Suprapubic skin (tissue), 4 donors: ENCODE measurements around the gene SSR3. TPM values are rescaled to one million over a fixed set of nuclear protein-coding genes. Genes with fewer than 3 reads are reported as not detected.
A peak's percentile ranks its signal among the peaks of the same experiment; 100 is the strongest.

Source experiments
- DNase-seq, 2 donors: peaks; one replicate each; pipeline ENCODE4 v3.0.0-alpha.2; 2019; ENCODE audit warnings: low spot score in 2 of 2
- H3K27ac ChIP-seq: fragments of 200-600 bp; sonication (generic); one replicate; pipeline ENCODE4 v1.5.1; 2019
- H3K27me3 ChIP-seq: fragments of 200-600 bp; sonication (generic); one replicate; pipeline ENCODE4 v1.5.1; 2019
- H3K36me3 ChIP-seq: fragments of 200-600 bp; sonication (generic); one replicate; pipeline ENCODE4 v1.5.1; 2019
- H3K4me1 ChIP-seq: fragments of 200-600 bp; sonication (generic); one replicate; pipeline ENCODE4 v1.5.1; 2019
- H3K4me3 ChIP-seq: fragments of 200-600 bp; sonication (generic); one replicate; pipeline ENCODE4 v1.5.1; 2019; ENCODE audit warnings: mild to moderate bottlenecking
- H3K9me3 ChIP-seq: fragments of 200-600 bp; sonication (generic); one replicate; pipeline ENCODE4 v1.5.1; 2019
- CTCF ChIP-seq, 2 donors: fragments of 200-600 bp in 1 of 2; fragments of 450-650 bp in 1 of 2; sonication (generic) in 1 of 2; IDR thresholded peaks; one replicate each; pipeline ENCODE4 v1.5.1; 2016 to 2019; ENCODE audit warnings: antibody characterized with exemption in 2 of 2, mild to moderate bottlenecking in 1 of 2, moderate library complexity in 1 of 2
- EP300 ChIP-seq: sonication (generic); formaldehyde crosslinking; IDR thresholded peaks from one replicate; pipeline ENCODE4 v1.6.1; 2017; ENCODE audit warnings: antibody characterized with exemption
- POLR2A ChIP-seq, 2 donors: fragments of 450-650 bp; IDR thresholded peaks; one replicate each; pipeline ENCODE4 v1.6.1; 2017; ENCODE audit warnings: antibody characterized with exemption in 2 of 2, mild to moderate bottlenecking in 2 of 2, moderate library complexity in 2 of 2
- POLR2AphosphoS5 ChIP-seq, 3 donors: sonication (generic); formaldehyde crosslinking; IDR thresholded peaks; one replicate each; pipeline ENCODE4 v1.6.1; 2017; ENCODE audit warnings: antibody characterized with exemption in 3 of 3
- WGBS: methylation state at CpG from one replicate; pipeline ENCODE4 v1.1.5; 2018; 5-methylcytosine and 5-hydroxymethylcytosine counted together
- total RNA-seq, 4 donors: library from RNA; depleted of rRNA; stranded (reverse); fragments of >200 nt; gene quantifications; one replicate each; pipeline ENCODE4 v1.1.0, GENCODE V29; 2016

The SSR3 gene
- total RNA-seq, 4 donors from 2014 or later, result 56.4 to 72.9 (median 62.4) TPM

GRCh38 chr3:156587760-156588069, 32.8 kb upstream of the SSR3 start:
- TF ChIP-seq CTCF (IDR thresholded peaks at IDR 0.05), result no peak
- TF ChIP-seq POLR2A (IDR thresholded peaks at IDR 0.05), result no peak
- TF ChIP-seq EP300, result no peak
- no peak for TF ChIP-seq POLR2AphosphoS5 (IDR thresholded peaks at IDR 0.05)
- no peaks in the 10 kb centered on the region for H3K27me3 ChIP-seq
- no peak overlapping the region for H3K4me3 ChIP-seq
- WGBS, result 44% methylated on average over 1 of the region's 1 CpG
- no peaks in the 10 kb centered on the region for H3K9me3 ChIP-seq
- no peaks in the 10 kb centered on the region for H3K36me3 ChIP-seq
- peaks cover 7% of the 10 kb centered on the region for H3K4me1 ChIP-seq
- peak overlapping the region; percentile 38 for H3K27ac ChIP-seq
- no peak for DNase-seq

DNA sequence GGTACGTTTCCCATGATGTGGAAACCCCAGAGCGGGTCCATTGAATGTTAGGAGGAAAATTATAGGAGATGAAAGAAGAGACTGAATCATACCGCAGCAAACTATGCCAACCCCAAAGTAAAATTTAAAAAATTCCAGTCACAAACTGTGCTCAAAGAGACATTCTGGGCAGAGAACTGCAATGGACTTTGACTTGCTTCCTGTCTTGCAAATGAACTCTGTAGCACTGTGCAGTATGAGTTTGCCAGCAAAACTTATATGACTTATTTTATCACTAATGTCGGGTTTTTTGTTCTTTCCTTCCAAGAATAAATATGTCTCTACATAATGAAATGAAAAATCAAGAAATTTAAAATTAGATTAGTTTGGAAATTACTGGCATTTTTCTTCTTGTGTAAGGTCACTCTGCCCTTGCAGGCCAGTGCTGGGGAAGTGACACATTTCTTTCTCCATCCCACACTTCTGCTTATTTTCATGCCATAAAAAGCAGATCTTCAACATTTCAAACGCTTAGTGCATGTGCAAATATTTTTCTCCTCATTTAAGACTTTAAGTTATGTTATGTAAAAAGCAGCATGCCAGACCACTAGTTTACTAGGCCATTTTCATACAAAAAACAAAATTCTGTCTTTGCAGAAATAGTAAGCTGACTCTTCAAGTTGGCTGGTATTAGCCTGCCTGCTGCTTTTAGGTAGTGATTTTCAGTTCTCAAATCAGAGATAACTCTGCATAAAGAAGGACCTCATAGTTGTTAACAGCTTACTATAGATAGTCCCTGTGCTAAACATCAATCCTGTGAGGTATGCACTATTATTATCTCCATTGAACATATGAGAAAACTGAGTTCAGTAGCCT, 32.2 kb upstream of the SSR3 start:
- TF ChIP-seq POLR2A (IDR thresholded peaks at IDR 0.05) (no peak), POLR2AphosphoS5 (IDR thresholded peaks at IDR 0.05) (no peak), EP300 (no peak), CTCF (IDR thresholded peaks at IDR 0.05) (no peak)
- WGBS, result 57% methylated on average over 5 of the region's 5 CpGs
- DNase-seq, result no peak
- Histone ChIP-seq H3K4me1 (peaks cover 7% of the 10 kb centered on the region), H3K27me3 (no peaks in the 10 kb centered on the region), H3K9me3 (no peaks in the 10 kb centered on the region), H3K36me3 (no peaks in the 10 kb centered on the region), H3K4me3 (no peak overlapping the region), H3K27ac (peak overlapping the region; percentile 38)

- Histone ChIP-seq H3K4me1 (peaks cover 7% of the 10 kb centered on the region), H3K4me3 (no peak overlapping the region), H3K36me3 (no peaks in the 10 kb centered on the region), H3K9me3 (no peaks in the 10 kb centered on the region), H3K27me3 (no peaks in the 10 kb centered on the region), H3K27ac (no peak overlapping the region)
- DNase-seq, result no peak
- no peak for TF ChIP-seq CTCF (IDR thresholded peaks at IDR 0.05)
- no peak for TF ChIP-seq POLR2A (IDR thresholded peaks at IDR 0.05)
- no peak for TF ChIP-seq EP300
- TF ChIP-seq POLR2AphosphoS5 (IDR thresholded peaks at IDR 0.05), result no peak
These were observed 28.6 kb upstream of the SSR3 start for GRCh38 chr3:156583469-156583868.

DNA sequence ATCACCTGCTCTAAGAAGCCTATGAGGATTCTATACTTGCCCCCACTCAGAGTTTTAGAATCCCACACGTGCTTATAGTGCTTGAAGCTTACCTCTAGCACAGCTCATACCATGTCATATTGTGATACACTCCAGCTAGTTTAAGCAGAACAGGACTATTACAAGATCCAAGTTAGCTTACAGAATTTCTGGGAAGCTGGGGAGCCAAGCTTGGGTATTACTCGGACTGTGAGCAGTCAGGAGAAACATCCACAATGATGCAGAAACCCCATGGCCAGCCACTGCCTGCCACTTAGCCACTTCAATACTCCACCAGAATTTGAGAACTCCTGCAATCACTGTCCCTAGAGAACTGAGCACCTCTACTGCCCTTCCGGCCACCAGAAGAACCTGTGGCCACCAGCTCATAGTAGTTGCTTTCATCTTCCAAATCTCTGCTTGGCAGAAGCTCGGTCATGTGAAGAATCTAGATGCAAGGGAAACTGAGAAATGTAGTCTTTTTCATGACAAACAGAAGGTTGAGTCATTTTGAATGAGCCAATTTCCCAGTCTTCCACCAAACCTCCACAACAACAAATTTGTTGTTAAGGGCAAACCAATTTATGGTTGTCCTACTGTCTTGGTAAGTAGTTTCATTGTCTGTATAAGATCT, 27.7 kb upstream of the SSR3 start:
- Histone ChIP-seq H3K4me3 (no peak overlapping the region), H3K27me3 (no peaks in the 10 kb centered on the region), H3K27ac (no peak overlapping the region), H3K36me3 (no peaks in the 10 kb centered on the region), H3K9me3 (no peaks in the 10 kb centered on the region), H3K4me1 (peaks cover 4% of the 10 kb centered on the region)
- no peak for TF ChIP-seq POLR2AphosphoS5 (IDR thresholded peaks at IDR 0.05)
- no peak for TF ChIP-seq POLR2A (IDR thresholded peaks at IDR 0.05)
- TF ChIP-seq EP300, result no peak
- no peak for TF ChIP-seq CTCF (IDR thresholded peaks at IDR 0.05)
- no peak for DNase-seq
- WGBS, result 90% methylated on average over 4 of the region's 4 CpGs

- Histone ChIP-seq H3K4me3 (no peak overlapping the region), H3K27ac (no peak overlapping the region), H3K4me1 (no peaks in the 10 kb centered on the region), H3K9me3 (no peaks in the 10 kb centered on the region), H3K36me3 (no peaks in the 10 kb centered on the region), H3K27me3 (no peaks in the 10 kb centered on the region)
- DNase-seq, result no peak
- TF ChIP-seq CTCF (IDR thresholded peaks at IDR 0.05) (no peak), POLR2A (IDR thresholded peaks at IDR 0.05) (no peak), POLR2AphosphoS5 (IDR thresholded peaks at IDR 0.05) (no peak), EP300 (no peak)
These were observed 27.0 kb upstream of the SSR3 start for GRCh38 chr3:156581954-156582353.
